NCI-H526 treated with DMSO at 0.1 percent for 48 hours (cell line): Measurements from ENCODE around the gene IFT88.

Experiments
- DNase-seq: peaks from one replicate; lab custom pipeline; 2025; lab: John Stamatoyannopoulos, UW

IFT88 gene

GRCh38 chr13:20716951-20717350, 150.0 kb downstream of the IFT88 start:
- DNase-seq: no peak

GRCh38 chr13:20717581-20718542, 150.9 kb downstream of the IFT88 start:
- no peak for DNase-seq

GRCh38 chr13:20718958-20719566, 152.1 kb downstream of the IFT88 start:
- DNase-seq: no peak

GRCh38 chr13:20719783-20720182, 152.8 kb downstream of the IFT88 start:
- DNase-seq: no peak

- no peak for DNase-seq
Measured at GRCh38 chr13:20720499-20720898, 153.5 kb downstream of the IFT88 start.

GRCh38 chr13:20721058-20721453, 154.1 kb downstream of the IFT88 start:
- no peak for DNase-seq

GRCh38 chr13:20721454-20722357, 154.7 kb downstream of the IFT88 start:
- peak; percentile 66 for DNase-seq

- DNase-seq: no peak
Measured at GRCh38 chr13:20727856-20728255, 160.9 kb downstream of the IFT88 start.

- DNase-seq: no peak
Measured at GRCh38 chr13:20728579-20729311, 161.8 kb downstream of the IFT88 start.

GRCh38 chr13:20729633-20730585, 163.0 kb downstream of the IFT88 start:
- DNase-seq: no peak

- no peak for DNase-seq
Measured at GRCh38 chr13:20738616-20739015, 171.7 kb downstream of the IFT88 start.

- DNase-seq: no peak
Measured at GRCh38 chr13:20740021-20740420, 173.1 kb downstream of the IFT88 start.
